ENCODE data around the gene FRS3. TPM values are rescaled to one million over a fixed set of nuclear protein-coding genes. Genes with fewer than 3 reads are reported as not detected.

Gene FRS3
- total and polyA plus RNA-seq, 2 of the 13 experiments (the other 11 are each of a cell fraction or from before 2014, with no cell fraction given), result 3.0 to 7.4 TPM

- Histone ChIP-seq H3K79me2 (ENCODE audit: insufficient read depth, low read length) (peaks cover 5% of the 10 kb centered on the region), H3K4me1 (ENCODE audit: insufficient read depth, low read length) (peaks cover 58% of the 10 kb centered on the region), H3K27ac (ENCODE audit: extremely low read length, insufficient read depth, low read length) (no peak overlapping the region), H3K9ac (ENCODE audit: insufficient read depth, low read depth, low read length) (peak overlapping the region; percentile 73), H3K4me3 (replicated peaks in 1 of 3; ENCODE audit: insufficient read depth in 1 of 3, low read depth in 2 of 3, low read length in 3 of 3) (peak overlapping the region; percentile 51 to 83 (median 76)), H3K4me2 (ENCODE audit: low read depth, low read length) (peak overlapping the region; percentile 87), H4K20me1 (ENCODE audit: insufficient read depth, low read length) (no peaks in the 10 kb centered on the region), H3K27me3 (ENCODE audit: control insufficient read depth in 1 of 2, insufficient read depth in 2 of 2, low read length in 2 of 2) (no peaks in the 10 kb centered on the region; a peak in 1 of 5 replicates), H3K36me3 (replicated peaks in 1 of 2; ENCODE audit: control insufficient read depth in 1 of 2, insufficient read depth in 2 of 2, low read length in 2 of 2) (no peaks in the 10 kb centered on the region), H3K9me3 (ENCODE audit: low read length) (no peaks in the 10 kb centered on the region), H2AFZ (ENCODE audit: low read length) (no peak overlapping the region)
- no peak for DNase-seq (ENCODE audit: low spot score)
- no TSS peak for BruUV-seq (replicated peaks)
- ChIA-PET CTCF (ENCODE audit: low intra/inter-chr PET ratio, low total read pairs) (no interaction called here), POLR2A (interaction anchor here (0.7 to 10.4 kb wide), 22 partner anchors 9 to 317 kb away, joined by 3 to 120 read pairs (median 8); partner anchors contain the start of genes FRS3, PGC, TAF8 and TOMM6)
- FAIRE-seq, result no peak
- ATAC-seq, result no peak
- in situ Hi-C loops (cut with HindIII; ENCODE audit: extremely low pct_ligation_motif_present, low pct_unique_long_range_greater_than_20kb) (no loop called here), intact Hi-C loops (cut with micrococcal nuclease; ENCODE audit: unreplicated experiment) (loop anchor here (1.0 kb wide), 2 partner anchors 27 to 188 kb away; partner anchors contain the start of genes BYSL and MED20)
- 60% methylated on average over 2 of the region's 11 CpGs for WGBS (ENCODE audit: low lambda C conversion rate)
- TF ChIP-seq RXRA (CRISPR knock-in tag; IDR thresholded peaks at IDR 0.05) (no peak; the same call in 1 of the 2 replicates), ZNF143 (CRISPR knock-in tag; IDR thresholded peaks at IDR 0.05) (no peak), ZNF790 (CRISPR knock-in tag; IDR thresholded peaks at IDR 0.05; ENCODE audit: borderline replicate concordance) (no peak), ZNF230 (CRISPR knock-in tag; IDR thresholded peaks at IDR 0.05) (peak; percentile 7; the same call in 1 of the 2 replicates), KAT2B (IDR thresholded peaks at IDR 0.05; ENCODE audit: borderline replicate concordance, low read depth, low read length) (no peak), THAP9 (CRISPR knock-in tag; IDR thresholded peaks at IDR 0.05; ENCODE audit: borderline replicate concordance) (0 out of 2 replicates have a peak, but pooled peaks have one; percentile 17), AFF4 (CRISPR knock-in tag; IDR thresholded peaks at IDR 0.05) (no peak), DNMT3B (CRISPR knock-in tag; conservative IDR thresholded peaks at IDR 0.05) (no peak), MXI1 (IDR thresholded peaks at IDR 0.05; ENCODE audit: borderline replicate concordance, low read depth, low read length) (no peak), PRDM10 (CRISPR knock-in tag; IDR thresholded peaks at IDR 0.05; ENCODE audit: low read depth) (0 out of 2 replicates have a peak, but pooled peaks have one; percentile 0), GTF3A (CRISPR knock-in tag; conservative IDR thresholded peaks at IDR 0.05) (no peak), ZFP36L2 (CRISPR knock-in tag; IDR thresholded peaks at IDR 0.05) (no peak), KDM3A (CRISPR knock-in tag; IDR thresholded peaks at IDR 0.05; ENCODE audit: low read depth) (no peak), ADNP (CRISPR knock-in tag; IDR thresholded peaks at IDR 0.05) (no peak), HNF4G (IDR thresholded peaks at IDR 0.05; ENCODE audit: borderline replicate concordance, low read depth, low read length) (no peak), HNF4G (CRISPR knock-in tag; IDR thresholded peaks at IDR 0.05; ENCODE audit: borderline replicate concordance, low read depth) (no peak)
Observed at GRCh38 chr6:41733360-41733706, 46.4 kb downstream of the FRS3 start.
